ENCODE results near the gene STK10. TPM values are rescaled to one million over a fixed set of nuclear protein-coding genes. Genes with fewer than 3 reads are reported as not detected.

STK10 gene
- total and polyA plus RNA-seq, 2 of the 8 experiments (the other 6 are each of a cell fraction or from before 2014, with no cell fraction given) = 10.5 to 21.4 TPM

DNA sequence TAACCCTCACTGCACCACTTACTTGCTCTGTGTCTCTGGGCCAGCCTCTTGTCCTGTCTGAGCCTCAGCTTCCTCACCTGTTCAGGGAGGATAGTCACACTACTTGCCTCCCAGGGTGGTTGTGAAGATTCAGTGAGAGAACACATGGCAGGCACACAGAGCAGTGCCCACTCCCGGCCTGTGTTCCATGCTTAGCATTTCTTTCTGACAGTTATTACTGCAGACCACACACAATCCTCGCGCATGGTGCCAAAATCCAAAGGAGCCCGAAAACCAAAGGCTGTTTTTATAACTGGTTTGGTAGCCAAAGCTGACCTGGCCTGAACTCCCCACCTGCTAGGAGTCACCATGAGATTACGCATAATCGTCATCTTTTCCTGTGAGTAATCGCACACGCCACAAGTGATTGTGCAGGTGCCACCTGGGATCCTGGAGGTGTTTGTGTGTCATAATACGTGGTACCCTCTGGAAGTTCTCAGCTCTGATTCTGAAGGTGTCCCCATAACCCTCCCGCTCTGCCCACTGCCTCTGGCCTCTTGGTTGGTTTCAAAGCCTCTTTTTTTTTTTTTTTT, 97.0 kb downstream of the STK10 start:
- WGBS, 2 experiments (ENCODE audit: extremely low coverage in 1 of 2, insufficient coverage in 1 of 2, insufficient read length in 1 of 2, insufficient replicate concordance in 2 of 2, low coverage in 1 of 2, low lambda C conversion rate in 2 of 2, missing lambda C conversion rate in 1 of 2) = 91% methylated on average over 10 of the region's 10 CpGs; no CpG with 5 or more reads in 1 of the 2 experiments
- Histone ChIP-seq H3K27ac (ENCODE audit: low read depth, low read length) (no peak overlapping the region), H4K91ac (replicated peaks; ENCODE audit: insufficient read length, low read length) (no peak overlapping the region), H3K79me2 (ENCODE audit: control insufficient read depth in 1 of 2, insufficient read depth in 2 of 2, low read length in 2 of 2) (no peaks in the 10 kb centered on the region), H3K4me1 (replicated peaks in 1 of 4; ENCODE audit: control insufficient read depth in 3 of 4, insufficient read depth in 4 of 4, low read length in 3 of 4) (peaks cover 0 to 5% (median 2%) of the 10 kb centered on the region in 4 experiments; a peak in 2 of 7 replicates), H2AFZ (ENCODE audit: low read length) (no peak overlapping the region), H3K18ac (ENCODE audit: extremely low read depth, low read length) (no peak overlapping the region), H2BK12ac (ENCODE audit: low read depth, low read length) (no peak overlapping the region), H3K27me3 (replicated peaks in 1 of 4; ENCODE audit: control insufficient read depth in 3 of 4, extremely low read depth in 1 of 4, insufficient read depth in 3 of 4, low read length in 3 of 4) (no peaks in the 10 kb centered on the region), H3K23me2 (ENCODE audit: low read depth, low read length) (peaks cover 11% of the 10 kb centered on the region; the same call in 1 of the 2 replicates), H2BK120ac (replicated peaks; ENCODE audit: low read depth, low read length) (no peak overlapping the region), H3K4ac (replicated peaks; ENCODE audit: insufficient read length, low read depth, low read length) (no peak overlapping the region), H3K14ac (ENCODE audit: insufficient read length) (no peak overlapping the region), H3K79me1 (ENCODE audit: low read depth, low read length) (no peaks in the 10 kb centered on the region), H4K20me1 (replicated peaks in 1 of 2; ENCODE audit: control insufficient read depth in 1 of 2, insufficient read depth in 2 of 2, low read length in 2 of 2) (peaks cover 0 to 3% of the 10 kb centered on the region in 2 experiments), H2BK20ac (ENCODE audit: low read length) (no peak overlapping the region), H2BK5ac (ENCODE audit: low read depth, low read length) (no peak overlapping the region), H4K8ac (ENCODE audit: extremely low read depth, insufficient read depth, low read length) (no peak overlapping the region), H3K56ac (replicated peaks; ENCODE audit: insufficient read length, low read depth, low read length) (no peak overlapping the region), H3K36me3 (ENCODE audit: control insufficient read depth in 2 of 4, insufficient read depth in 4 of 4, low read length in 3 of 4) (peaks cover 0 to 2% (median 0%) of the 10 kb centered on the region in 4 experiments; a peak in 1 of 8 replicates), H2BK15ac (ENCODE audit: low read length) (no peak overlapping the region), H3K4me2 (ENCODE audit: insufficient read depth in 1 of 2, low read depth in 2 of 2, low read length in 2 of 2) (no peak overlapping the region), H3K9me3 (ENCODE audit: insufficient read depth in 2 of 2, low read depth in 1 of 2, low read length in 1 of 2) (no peaks in the 10 kb centered on the region), H4K5ac (ENCODE audit: insufficient read length, low read depth, low read length) (no peak overlapping the region), H3K4me3 (ENCODE audit: extremely low read depth in 1 of 4, insufficient read depth in 2 of 4, low read depth in 3 of 4, low read length in 4 of 4) (no peak overlapping the region), H3K23ac (ENCODE audit: insufficient read length) (no peak overlapping the region), H2AK5ac (ENCODE audit: low read depth, low read length) (no peak overlapping the region), H3K9ac (replicated peaks in 1 of 4; ENCODE audit: extremely low read depth in 1 of 4, low read depth in 3 of 4, low read length in 3 of 4) (no peak overlapping the region)
- no peak for DNase-seq (ENCODE audit: low read depth in 1 of 2, low spot score in 2 of 2)
- no peak for TF ChIP-seq ZNF274 (IDR thresholded peaks at IDR 0.05; ENCODE audit: borderline replicate concordance, extremely low read depth, low read length)
- no peak for TF ChIP-seq HDAC2 (IDR thresholded peaks at IDR 0.05; ENCODE audit: borderline replicate concordance in 1 of 2, low read depth in 2 of 2, low read length in 2 of 2)
- TF ChIP-seq SIN3A (conservative IDR thresholded peaks at IDR 0.05 in 1 of 2, IDR thresholded peaks at IDR 0.05 in 1 of 2; ENCODE audit: low read depth in 1 of 2, low read length in 2 of 2) = no peak
- TF ChIP-seq CEBPB (IDR thresholded peaks at IDR 0.05; ENCODE audit: low read depth, low read length) = no peak
- TF ChIP-seq, protein P1, sequence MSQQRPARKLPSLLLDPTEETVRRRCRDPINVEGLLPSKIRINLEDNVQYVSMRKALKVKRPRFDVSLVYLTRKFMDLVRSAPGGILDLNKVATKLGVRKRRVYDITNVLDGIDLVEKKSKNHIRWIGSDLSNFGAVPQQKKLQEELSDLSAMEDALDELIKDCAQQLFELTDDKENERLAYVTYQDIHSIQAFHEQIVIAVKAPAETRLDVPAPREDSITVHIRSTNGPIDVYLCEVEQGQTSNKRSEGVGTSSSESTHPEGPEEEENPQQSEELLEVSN (IDR thresholded peaks at IDR 0.05) = no peak
- TF ChIP-seq POU5F1 (IDR thresholded peaks at IDR 0.05; ENCODE audit: low read depth, low read length) = no peak
- TF ChIP-seq HDAC6 (IDR thresholded peaks at IDR 0.05; ENCODE audit: low read depth, low read length) = no peak
- TF ChIP-seq, protein P2, sequence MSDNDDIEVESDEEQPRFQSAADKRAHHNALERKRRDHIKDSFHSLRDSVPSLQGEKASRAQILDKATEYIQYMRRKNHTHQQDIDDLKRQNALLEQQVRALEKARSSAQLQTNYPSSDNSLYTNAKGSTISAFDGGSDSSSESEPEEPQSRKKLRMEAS (IDR thresholded peaks at IDR 0.05) = no peak
- TF ChIP-seq CBX5 (IDR thresholded peaks at IDR 0.05; ENCODE audit: low read depth, low read length) = no peak
- TF ChIP-seq FOSL1 (IDR thresholded peaks at IDR 0.05; ENCODE audit: insufficient read depth, low read depth, low read length) = no peak
- no peak for TF ChIP-seq BACH1 (IDR thresholded peaks at IDR 0.05; ENCODE audit: low read length)
- POLR2A ChIA-PET (ENCODE audit: partially characterized antibody) = no interaction called here
- no peak for FAIRE-seq
- CTCF ChIA-PET (ENCODE audit: partially characterized antibody) = interaction anchor here (0.8 to 8.8 kb wide), 3 partner anchors 9 to 33 kb away, joined by 3 to 64 read pairs (median 3); no protein-coding TSS in a partner anchor

Measured in H1 (cell line).